Tibial nerve (tissue), 4 donors: Measurements from ENCODE around the gene AREL1.

Experiments
- CTCF ChIP-seq, 5 experiments: fragments of 200-600 bp in 3 of 5; fragments of 450-650 bp in 2 of 5; sonication (generic) in 3 of 5; IDR thresholded peaks; one replicate each; pipeline ENCODE4 v1.5.1; 2016 to 2019; ENCODE audit warnings: antibody characterized with exemption in 5 of 5, mild to moderate bottlenecking in 3 of 5, moderate library complexity in 2 of 5
- EP300 ChIP-seq, 2 donors: sonication (generic); formaldehyde crosslinking; IDR thresholded peaks; one replicate each; pipeline ENCODE4 v1.6.1; 2017; ENCODE audit warnings: antibody characterized with exemption in 2 of 2, mild to moderate bottlenecking in 1 of 2
- POLR2A ChIP-seq, 2 donors: fragments of 450-650 bp; IDR thresholded peaks; one replicate each; pipeline ENCODE4 v1.6.1; 2017; ENCODE audit warnings: antibody characterized with exemption in 2 of 2, mild to moderate bottlenecking in 2 of 2, moderate library complexity in 2 of 2

GRCh38 chr14:74754899-74755298, 42.0 kb upstream of the AREL1 start:
- TF ChIP-seq EP300 (IDR thresholded peaks at IDR 0.05) (no peak), POLR2A (IDR thresholded peaks at IDR 0.05) (no peak), CTCF (IDR thresholded peaks at IDR 0.05) (no peak)
